Measurements from ENCODE around the gene PCDHB1.
A peak's percentile ranks its signal among the peaks of the same experiment; 100 is the strongest.
"Not testable (repeated sequence)": the region's sequence is repeated elsewhere in the genome, so short reads cannot be mapped to it uniquely, and the experiment has no call there.

The PCDHB1 gene

GRCh38 chr5:141094481-141095262 is 43.5 kb downstream of the PCDHB1 start, which contains the start of gene PCDHB2:
Gene PCDHB2, plus strand, starts transcription at chr5:141094615. Its CDS starts 176 bp downstream, at chr5:141094791.
- H3K27ac ChIP-seq (ENCODE audit: poor library complexity, severe bottlenecking), result no peak within 1 kb of the TSS
- ATAC-seq (ENCODE audit: low read depth), result peak; percentile 74
- TF ChIP-seq, protein P1, sequence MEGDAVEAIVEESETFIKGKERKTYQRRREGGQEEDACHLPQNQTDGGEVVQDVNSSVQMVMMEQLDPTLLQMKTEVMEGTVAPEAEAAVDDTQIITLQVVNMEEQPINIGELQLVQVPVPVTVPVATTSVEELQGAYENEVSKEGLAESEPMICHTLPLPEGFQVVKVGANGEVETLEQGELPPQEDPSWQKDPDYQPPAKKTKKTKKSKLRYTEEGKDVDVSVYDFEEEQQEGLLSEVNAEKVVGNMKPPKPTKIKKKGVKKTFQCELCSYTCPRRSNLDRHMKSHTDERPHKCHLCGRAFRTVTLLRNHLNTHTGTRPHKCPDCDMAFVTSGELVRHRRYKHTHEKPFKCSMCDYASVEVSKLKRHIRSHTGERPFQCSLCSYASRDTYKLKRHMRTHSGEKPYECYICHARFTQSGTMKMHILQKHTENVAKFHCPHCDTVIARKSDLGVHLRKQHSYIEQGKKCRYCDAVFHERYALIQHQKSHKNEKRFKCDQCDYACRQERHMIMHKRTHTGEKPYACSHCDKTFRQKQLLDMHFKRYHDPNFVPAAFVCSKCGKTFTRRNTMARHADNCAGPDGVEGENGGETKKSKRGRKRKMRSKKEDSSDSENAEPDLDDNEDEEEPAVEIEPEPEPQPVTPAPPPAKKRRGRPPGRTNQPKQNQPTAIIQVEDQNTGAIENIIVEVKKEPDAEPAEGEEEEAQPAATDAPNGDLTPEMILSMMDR (IDR thresholded peaks at IDR 0.05; ENCODE audit: poor library complexity, severe bottlenecking), result peak; percentile 63
- peak within 1 kb of the TSS; percentile 29 for H3K4me3 ChIP-seq (ENCODE audit: severe bottlenecking)
- no peaks in the 10 kb centered on the region for H3K4me1 ChIP-seq (ENCODE audit: insufficient read depth, poor library complexity, severe bottlenecking)
- peaks cover 18% of the 10 kb centered on the region for H3K9me3 ChIP-seq (ENCODE audit: severe bottlenecking)
- no peak for DNase-seq (ENCODE audit: low spot score)
- H3K36me3 ChIP-seq (ENCODE audit: low read depth), result no peaks in the 10 kb centered on the region
- peaks cover 39% of the 10 kb centered on the region for H3K27me3 ChIP-seq (ENCODE audit: insufficient read depth, poor library complexity, severe bottlenecking)

DNA sequence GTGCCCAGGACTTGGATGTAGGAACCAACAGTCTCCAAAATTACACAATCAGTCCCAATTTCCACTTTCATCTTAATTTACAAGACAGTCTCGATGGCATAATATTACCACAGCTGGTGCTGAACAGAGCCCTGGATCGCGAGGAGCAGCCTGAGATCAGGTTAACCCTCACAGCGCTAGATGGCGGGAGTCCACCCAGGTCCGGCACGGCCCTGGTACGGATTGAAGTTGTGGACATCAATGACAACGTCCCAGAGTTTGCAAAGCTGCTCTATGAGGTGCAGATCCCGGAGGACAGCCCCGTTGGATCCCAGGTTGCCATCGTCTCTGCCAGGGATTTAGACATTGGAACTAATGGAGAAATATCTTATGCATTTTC is 44.1 kb downstream of the PCDHB1 start:
- Histone ChIP-seq H3K4me3 (ENCODE audit: severe bottlenecking) (peak overlapping the region; percentile 29), H3K4me1 (ENCODE audit: insufficient read depth, poor library complexity, severe bottlenecking) (no peaks in the 10 kb centered on the region), H3K36me3 (ENCODE audit: low read depth) (no peaks in the 10 kb centered on the region), H3K27ac (ENCODE audit: poor library complexity, severe bottlenecking) (no peak overlapping the region), H3K27me3 (ENCODE audit: insufficient read depth, poor library complexity, severe bottlenecking) (peaks cover 39% of the 10 kb centered on the region), H3K9me3 (ENCODE audit: severe bottlenecking) (peaks cover 18% of the 10 kb centered on the region)
- TF ChIP-seq, protein P1 (IDR thresholded peaks at IDR 0.05; ENCODE audit: poor library complexity, severe bottlenecking), result no peak
- DNase-seq (ENCODE audit: low spot score) (no peak), ATAC-seq (ENCODE audit: low read depth) (no peak)

- peaks cover 48% of the 10 kb centered on the region for H3K27me3 ChIP-seq (ENCODE audit: insufficient read depth, poor library complexity, severe bottlenecking)
- ATAC-seq (ENCODE audit: low read depth); H3K27ac ChIP-seq (ENCODE audit: poor library complexity, severe bottlenecking); DNase-seq (ENCODE audit: low spot score); H3K4me3 ChIP-seq (ENCODE audit: severe bottlenecking); H3K4me1 ChIP-seq (ENCODE audit: insufficient read depth, poor library complexity, severe bottlenecking); H3K36me3 ChIP-seq (ENCODE audit: low read depth): not testable (repeated sequence)
- peaks cover 18% of the 10 kb centered on the region for H3K9me3 ChIP-seq (ENCODE audit: severe bottlenecking)
These were observed 45.0 kb downstream of the PCDHB1 start for GRCh38 chr5:141096181-141096580.

DNA sequence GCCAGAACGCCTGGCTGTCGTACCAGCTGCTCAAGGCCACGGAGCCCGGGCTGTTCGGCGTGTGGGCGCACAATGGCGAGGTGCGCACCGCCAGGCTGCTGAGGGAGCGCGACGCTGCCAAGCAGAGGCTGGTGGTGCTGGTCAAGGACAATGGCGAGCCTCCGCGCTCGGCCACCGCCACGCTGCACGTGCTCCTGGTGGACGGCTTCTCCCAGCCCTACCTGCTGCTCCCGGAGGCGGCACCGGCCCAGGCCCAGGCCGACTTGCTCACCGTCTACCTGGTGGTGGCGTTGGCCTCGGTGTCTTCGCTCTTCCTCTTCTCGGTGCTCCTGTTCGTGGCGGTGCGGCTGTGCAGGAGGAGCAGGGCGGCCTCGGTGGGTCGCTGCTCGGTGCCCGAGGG is 45.4 kb downstream of the PCDHB1 start:
- H3K27me3 ChIP-seq (ENCODE audit: insufficient read depth, poor library complexity, severe bottlenecking), result peaks cover 48% of the 10 kb centered on the region
- not testable (repeated sequence) for ATAC-seq (ENCODE audit: low read depth); H3K4me3 ChIP-seq (ENCODE audit: severe bottlenecking); DNase-seq (ENCODE audit: low spot score); H3K4me1 ChIP-seq (ENCODE audit: insufficient read depth, poor library complexity, severe bottlenecking); H3K36me3 ChIP-seq (ENCODE audit: low read depth); H3K27ac ChIP-seq (ENCODE audit: poor library complexity, severe bottlenecking)
- H3K9me3 ChIP-seq (ENCODE audit: severe bottlenecking), result peaks cover 21% of the 10 kb centered on the region

DNA sequence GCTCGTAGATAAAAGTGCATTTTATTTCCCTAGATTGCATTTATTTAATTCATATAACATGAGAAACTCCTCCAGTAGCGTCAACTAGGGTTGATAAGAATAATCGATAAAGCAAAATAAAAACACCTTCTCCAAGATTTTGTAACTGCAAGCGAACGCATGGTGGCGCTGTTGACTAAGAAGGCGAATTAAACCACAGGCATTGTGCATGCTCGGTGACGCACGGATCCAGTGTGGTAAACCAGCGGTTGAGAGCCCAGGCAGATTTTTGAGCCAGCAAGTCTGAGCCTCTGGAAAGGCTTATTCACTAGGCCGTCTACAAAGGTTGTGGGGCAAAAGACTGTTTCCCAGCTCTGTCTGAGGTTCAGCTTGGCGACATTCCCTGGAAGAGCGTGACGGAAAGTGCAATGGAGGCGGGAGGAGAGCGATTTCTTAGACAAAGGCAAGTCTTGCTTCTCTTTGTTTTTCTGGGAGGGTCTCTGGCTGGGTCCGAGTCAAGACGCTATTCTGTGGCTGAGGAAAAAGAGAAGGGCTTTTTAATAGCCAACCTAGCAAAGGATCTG is 49.1 kb downstream of the PCDHB1 start, which contains the start of gene PCDHB3:
Gene PCDHB3 (plus strand): TSS at position 231 of the 563 bp plus-strand sequence. CDS start 177 bp downstream, at position 408.
- TF ChIP-seq, protein P1 (IDR thresholded peaks at IDR 0.05; ENCODE audit: poor library complexity, severe bottlenecking), result peak; percentile 71
- DNase-seq (ENCODE audit: low spot score), result no peak
- Histone ChIP-seq H3K27ac (ENCODE audit: poor library complexity, severe bottlenecking) (no peak within 1 kb of the TSS), H3K9me3 (ENCODE audit: severe bottlenecking) (peaks cover 3% of the 10 kb centered on the region), H3K36me3 (ENCODE audit: low read depth) (no peaks in the 10 kb centered on the region), H3K4me1 (ENCODE audit: insufficient read depth, poor library complexity, severe bottlenecking) (no peaks in the 10 kb centered on the region), H3K27me3 (ENCODE audit: insufficient read depth, poor library complexity, severe bottlenecking) (peaks cover 39% of the 10 kb centered on the region), H3K4me3 (ENCODE audit: severe bottlenecking) (peak within 1 kb of the TSS; percentile 13)
- peak; percentile 72 for ATAC-seq (ENCODE audit: low read depth)
